Sigmoid colon (tissue), 7 donors: Measurements from ENCODE around the gene NFIA. TPM values are rescaled to one million over a fixed set of nuclear protein-coding genes. Genes with fewer than 3 reads are reported as not detected.

ENCODE experiments used
- DNase-seq: peaks from one replicate; pipeline ENCODE4 v3.0.0-alpha.2; 2019
- H3K27ac ChIP-seq, 4 donors: fragments of 200-600 bp; sonication (generic); one replicate each; pipeline ENCODE4 v1.5.1; 2016 to 2019; ENCODE audit warnings: mild to moderate bottlenecking in 1 of 4
- H3K27me3 ChIP-seq, 3 donors: fragments of 200-600 bp; sonication (generic); one replicate each; pipeline ENCODE4 v1.5.1; 2019; ENCODE audit warnings: mild to moderate bottlenecking in 1 of 3
- H3K36me3 ChIP-seq, 4 donors: fragments of 200-600 bp; sonication (generic); one replicate each; pipeline ENCODE4 v1.5.1; 2016 to 2019
- H3K4me1 ChIP-seq, 4 donors: fragments of 200-600 bp; sonication (generic); one replicate each; pipeline ENCODE4 v1.5.1; 2017 to 2019
- H3K4me3 ChIP-seq, 4 donors: fragments of 200-600 bp; sonication (generic); one replicate each; pipeline ENCODE4 v1.5.1; 2017 to 2019; ENCODE audit warnings: mild to moderate bottlenecking in 2 of 4, moderate library complexity in 1 of 4
- H3K9me3 ChIP-seq, 4 donors: fragments of 200-600 bp in 3 of 4; sonication (generic) in 3 of 4; one replicate each; pipeline versions ENCODE4 v1.5.1 to v1.6.1; 2013 to 2019
- EP300 ChIP-seq, 4 donors: sonication (generic); formaldehyde crosslinking; IDR thresholded peaks; one replicate each; pipeline ENCODE4 v1.6.1; 2017; ENCODE audit warnings: antibody characterized with exemption in 4 of 4
- POLR2A ChIP-seq, 2 donors: fragments of 450-650 bp; IDR thresholded peaks; one replicate each; pipeline ENCODE4 v1.6.1; 2016; ENCODE audit warnings: antibody characterized with exemption in 2 of 2, mild to moderate bottlenecking in 2 of 2, moderate library complexity in 2 of 2
- POLR2AphosphoS5 ChIP-seq, 4 donors: sonication (generic); formaldehyde crosslinking; IDR thresholded peaks; one replicate each; pipeline ENCODE4 v1.6.1; 2017; ENCODE audit warnings: antibody characterized with exemption in 4 of 4
- WGBS, 2 donors: extraction: QIAGEN DNeasy Blood & Tissue Kit; methylation state at CpG; one replicate each; pipeline ENCODE4 v1.1.7; 2013; 5-methylcytosine and 5-hydroxymethylcytosine counted together
- intact Hi-C: fragments of 100-400 bp; cut with DNase I; formaldehyde crosslinking; loops from one replicate; pipeline ENCODE4 v1.15.1; 2023
- polyA plus RNA-seq, 3 donors: library from polyadenylated mRNA; stranded (reverse); fragments of 200-250 nt; gene quantifications; one replicate each; pipeline ENCODE4 v1.2.3, GENCODE V29; 2013
- total RNA-seq, 4 donors: library from RNA; depleted of rRNA; stranded (reverse); fragments of >200 nt; gene quantifications; one replicate each; pipeline ENCODE4 v1.1.0, GENCODE V29; 2016
- TF ChIP-seq, protein P1 (sequence below), 4 experiments: fragments of 450-650 bp in 3 of 4; fragments of 200-600 bp in 1 of 4; IDR thresholded peaks; one replicate each; pipeline ENCODE4 v1.5.1; 2016 to 2019; ENCODE audit warnings: antibody characterized with exemption in 4 of 4, mild to moderate bottlenecking in 3 of 4, moderate library complexity in 2 of 4
- donor health status: healthy with polysubstance abuse.
- donor health status: Bipolar disorder and iron deficiency.
- donor health status: healthy.

The NFIA gene
- total and polyA plus RNA-seq, 7 donors, result 2.3 to 154 (median 79.7) TPM

DNA sequence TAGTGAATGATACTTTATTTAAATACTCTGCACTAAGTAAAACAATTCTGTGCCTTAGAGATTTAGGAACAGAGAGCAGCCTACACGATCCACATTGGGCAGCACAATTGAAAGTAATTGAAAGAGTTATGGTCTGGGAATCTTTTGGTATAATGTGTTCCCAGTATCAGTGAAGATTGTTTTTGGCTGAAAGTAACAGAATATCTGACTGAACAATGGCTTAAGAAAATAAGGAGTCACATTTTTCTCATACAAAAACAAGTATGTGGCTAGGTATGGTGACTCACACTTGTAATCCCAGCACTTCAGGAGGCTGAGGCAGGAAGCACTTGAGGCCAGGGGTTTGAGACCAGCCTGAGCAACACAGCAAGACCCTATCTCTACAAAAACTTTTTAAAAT, 306.2 kb downstream of the NFIA start:
- 89 to 100% methylated on average over 1 of the region's 1 CpG for WGBS, 2 donors
- Histone ChIP-seq H3K36me3 (peaks cover 0 to 22% (median 1%) of the 10 kb centered on the region in 4 donors), H3K9me3 (peaks cover 0 to 6% (median 4%) of the 10 kb centered on the region in 4 donors), H3K4me3 (no peak overlapping the region), H3K4me1 (peaks cover 0 to 31% (median 30%) of the 10 kb centered on the region in 4 donors), H3K27ac (no peak overlapping the region), H3K27me3 (no peaks in the 10 kb centered on the region)
- intact Hi-C loops, result no loop called here
- DNase-seq, result no peak
- TF ChIP-seq, protein P1, sequence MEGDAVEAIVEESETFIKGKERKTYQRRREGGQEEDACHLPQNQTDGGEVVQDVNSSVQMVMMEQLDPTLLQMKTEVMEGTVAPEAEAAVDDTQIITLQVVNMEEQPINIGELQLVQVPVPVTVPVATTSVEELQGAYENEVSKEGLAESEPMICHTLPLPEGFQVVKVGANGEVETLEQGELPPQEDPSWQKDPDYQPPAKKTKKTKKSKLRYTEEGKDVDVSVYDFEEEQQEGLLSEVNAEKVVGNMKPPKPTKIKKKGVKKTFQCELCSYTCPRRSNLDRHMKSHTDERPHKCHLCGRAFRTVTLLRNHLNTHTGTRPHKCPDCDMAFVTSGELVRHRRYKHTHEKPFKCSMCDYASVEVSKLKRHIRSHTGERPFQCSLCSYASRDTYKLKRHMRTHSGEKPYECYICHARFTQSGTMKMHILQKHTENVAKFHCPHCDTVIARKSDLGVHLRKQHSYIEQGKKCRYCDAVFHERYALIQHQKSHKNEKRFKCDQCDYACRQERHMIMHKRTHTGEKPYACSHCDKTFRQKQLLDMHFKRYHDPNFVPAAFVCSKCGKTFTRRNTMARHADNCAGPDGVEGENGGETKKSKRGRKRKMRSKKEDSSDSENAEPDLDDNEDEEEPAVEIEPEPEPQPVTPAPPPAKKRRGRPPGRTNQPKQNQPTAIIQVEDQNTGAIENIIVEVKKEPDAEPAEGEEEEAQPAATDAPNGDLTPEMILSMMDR (IDR thresholded peaks at IDR 0.05), result no peak
- TF ChIP-seq POLR2A (IDR thresholded peaks at IDR 0.05) (no peak), POLR2AphosphoS5 (IDR thresholded peaks at IDR 0.05) (no peak), EP300 (IDR thresholded peaks at IDR 0.05) (no peak)

DNA sequence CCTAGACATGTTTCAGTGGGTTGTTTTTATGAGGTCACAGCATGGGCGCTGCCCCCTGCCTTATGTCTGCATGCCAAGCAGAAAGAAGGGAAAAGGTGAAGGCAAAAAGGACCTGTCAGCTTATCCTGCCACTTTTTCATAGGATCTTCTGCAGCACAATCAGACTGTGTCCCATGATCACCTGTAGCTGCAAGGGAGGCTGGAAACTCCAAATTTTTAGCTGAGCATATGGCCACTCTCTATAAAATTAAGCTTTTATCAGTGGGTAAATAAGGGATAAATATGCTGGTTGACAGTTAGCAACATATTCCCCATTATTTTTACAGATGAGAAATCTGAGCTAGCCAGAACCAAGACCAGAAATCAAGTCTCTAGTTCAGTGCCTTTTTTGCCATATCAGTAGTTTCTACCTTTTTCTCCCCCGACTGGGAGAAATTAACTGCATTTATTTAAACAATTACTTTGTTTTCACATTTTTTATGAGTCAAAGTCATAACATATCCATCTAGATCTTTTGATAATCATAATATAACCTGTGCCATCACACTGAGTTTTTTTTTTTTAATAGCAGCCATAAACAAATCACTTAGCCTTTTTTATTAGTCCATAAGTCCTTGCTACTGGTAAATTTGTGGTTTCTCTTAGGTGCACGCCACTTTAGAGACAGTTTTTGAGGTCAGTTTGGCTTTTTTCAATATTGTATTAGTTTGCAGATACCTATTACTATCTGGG, 307.0 kb downstream of the NFIA start:
- Histone ChIP-seq H3K4me1 (peaks cover 0 to 31% (median 30%) of the 10 kb centered on the region in 4 donors), H3K27ac (peak overlapping the region in 1 of 4 donors; percentile 23), H3K36me3 (peaks cover 0 to 14% (median 1%) of the 10 kb centered on the region in 4 donors), H3K27me3 (no peaks in the 10 kb centered on the region), H3K9me3 (peaks cover 0 to 6% (median 4%) of the 10 kb centered on the region in 4 donors), H3K4me3 (no peak overlapping the region)
- intact Hi-C loops, result no loop called here
- 44 to 76% methylated on average over 3 of the region's 3 CpGs for WGBS, 2 donors
- TF ChIP-seq POLR2AphosphoS5 (IDR thresholded peaks at IDR 0.05) (no peak), POLR2A (IDR thresholded peaks at IDR 0.05) (no peak)
- no peak for DNase-seq

DNA sequence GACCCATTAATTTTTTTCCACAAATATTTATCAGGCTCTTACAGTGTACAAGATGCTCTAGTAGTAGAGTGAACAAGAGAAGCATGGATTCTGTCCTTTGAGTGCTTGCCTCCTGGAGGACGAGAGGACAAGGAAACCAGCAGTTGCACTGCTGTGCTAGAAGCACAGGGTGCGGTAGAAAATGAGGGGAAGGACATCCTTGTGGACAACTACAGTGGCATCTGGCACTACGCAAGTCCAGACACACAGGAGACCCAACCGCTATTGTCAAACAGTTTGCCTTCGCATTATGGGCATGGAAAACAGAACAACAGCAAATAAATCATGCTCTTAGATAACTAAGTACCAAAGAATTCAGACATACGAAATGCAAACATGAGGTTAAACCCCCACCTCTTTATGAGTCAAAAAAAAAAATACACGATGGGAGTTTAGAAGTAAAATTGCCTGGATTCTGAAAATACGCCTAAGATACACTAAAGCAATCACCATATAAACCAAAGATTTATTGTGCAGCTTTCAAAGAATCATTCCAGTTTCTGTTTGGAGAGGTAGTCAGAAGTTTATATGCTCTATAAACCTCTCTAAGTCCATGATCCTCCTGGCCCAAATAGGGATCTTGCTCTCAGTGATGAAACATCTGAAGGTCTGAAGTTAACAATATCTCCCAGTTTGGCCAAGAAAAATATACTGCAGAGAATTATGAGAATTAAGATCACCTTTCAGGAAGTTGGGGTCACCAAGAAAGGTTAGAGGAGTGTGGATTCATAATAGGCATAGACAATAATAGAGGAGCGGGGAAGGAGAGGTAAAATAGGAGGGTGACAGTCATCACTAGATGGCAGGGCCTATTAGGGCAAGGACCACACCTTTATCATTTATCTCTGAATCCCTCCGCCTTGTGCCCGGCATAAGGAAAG, 307.8 kb downstream of the NFIA start:
- Histone ChIP-seq H3K27me3 (no peaks in the 10 kb centered on the region), H3K4me3 (no peak overlapping the region), H3K36me3 (peaks cover 0 to 7% (median 0%) of the 10 kb centered on the region in 4 donors), H3K4me1 (peaks cover 0 to 31% (median 30%) of the 10 kb centered on the region in 4 donors), H3K9me3 (peaks cover 0 to 6% (median 4%) of the 10 kb centered on the region in 4 donors), H3K27ac (peak overlapping the region in 3 of 4 donors; percentile 23 to 47 (median 33))
- TF ChIP-seq POLR2AphosphoS5 (IDR thresholded peaks at IDR 0.05) (peak in 3 of 4 donors; percentile 26 to 64 (median 28)), POLR2A (IDR thresholded peaks at IDR 0.05) (no peak), EP300 (IDR thresholded peaks at IDR 0.05) (no peak)
- TF ChIP-seq, protein P1 (IDR thresholded peaks at IDR 0.05), result no peak
- DNase-seq, result no peak
- whole genome bisulfite sequencing, 2 donors, result 44 to 68% methylated on average over 11 of the region's 11 CpGs
- intact Hi-C loops, result no loop called here

GRCh38 chr1:61391730-61392129, 309.4 kb downstream of the NFIA start:
- Histone ChIP-seq H3K36me3 (peaks cover 0 to 6% (median 0%) of the 10 kb centered on the region in 4 donors), H3K27me3 (no peaks in the 10 kb centered on the region), H3K27ac (peak overlapping the region in 1 of 4 donors; percentile 18), H3K9me3 (peaks cover 0 to 6% (median 4%) of the 10 kb centered on the region in 4 donors), H3K4me1 (peaks cover 0 to 30% (median 28%) of the 10 kb centered on the region in 4 donors), H3K4me3 (no peak overlapping the region)
- DNase-seq, result no peak
- WGBS, 2 donors, result 57 to 67% methylated on average over 4 of the region's 4 CpGs
- intact Hi-C loops, result no loop called here
- TF ChIP-seq POLR2AphosphoS5 (IDR thresholded peaks at IDR 0.05) (no peak), EP300 (IDR thresholded peaks at IDR 0.05) (no peak), POLR2A (IDR thresholded peaks at IDR 0.05) (no peak)
- TF ChIP-seq, protein P1 (IDR thresholded peaks at IDR 0.05), result no peak
